ENCODE results near the gene MGRN1. TPM values are rescaled to one million over a fixed set of nuclear protein-coding genes. Genes with fewer than 3 reads are reported as not detected.

Gene MGRN1
- polyA plus RNA-seq, 3 donors = 3.7 to 48.2 (median 4.7) TPM

DNA sequence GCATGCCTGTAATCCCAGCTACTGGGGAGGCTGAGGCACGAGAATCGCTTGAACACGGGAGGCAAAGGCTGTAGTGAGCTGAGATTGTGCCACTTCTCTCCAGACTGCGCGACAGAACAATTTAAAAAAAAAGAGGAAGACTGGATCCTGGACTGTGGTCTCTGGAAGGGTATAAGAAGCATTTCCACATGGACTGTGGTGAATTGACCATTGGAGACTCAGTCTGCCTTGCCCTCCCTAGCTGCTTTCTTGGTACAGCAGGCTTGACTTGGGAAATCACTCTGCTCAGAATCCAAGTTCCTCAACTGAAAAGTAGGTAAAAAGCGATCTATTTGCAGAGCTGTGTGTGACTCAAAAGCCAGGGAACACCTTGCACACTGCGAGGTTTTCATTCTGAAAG, 1.0 kb upstream of the MGRN1 start:
- H3K4me2 ChIP-seq (replicated peaks; ENCODE audit: extremely low read depth, low read length, poor library complexity, severe bottlenecking) = peak overlapping the region; percentile 85
- H3K9ac ChIP-seq (ENCODE audit: insufficient read depth, low read length, poor library complexity, severe bottlenecking) = no peak overlapping the region
- Mint-ChIP-seq H3K9me3 (no peaks in the 10 kb centered on the region), H3K4me1 (peaks cover 44% of the 10 kb centered on the region), H3K27me3 (ENCODE audit: low read depth in 3 of 3) (no peaks in the 10 kb centered on the region), H3K36me3 (peaks cover 4 to 6% of the 10 kb centered on the region in 2 donors), H3K27ac (peak overlapping the region; percentile 95 to 100 (median 100)), H3K4me3 (peak overlapping the region; percentile 82 to 96)
- peaks cover 35 to 45% of the 10 kb centered on the region in 2 donors for H3K4me1 ChIP-seq (ENCODE audit: control insufficient read depth in 1 of 2, insufficient read depth in 2 of 2, low read length in 2 of 2)
- no peaks in the 10 kb centered on the region for H3K27me3 ChIP-seq (ENCODE audit: control insufficient read depth in 2 of 2, insufficient read depth in 2 of 2, low read length in 2 of 2)
- H3K4me3 ChIP-seq (replicated peaks in 1 of 3; ENCODE audit: low read depth in 2 of 3, low read length in 3 of 3) = peak overlapping the region in 1 of 3 experiments; percentile 96
- TF ChIP-seq, protein P1, sequence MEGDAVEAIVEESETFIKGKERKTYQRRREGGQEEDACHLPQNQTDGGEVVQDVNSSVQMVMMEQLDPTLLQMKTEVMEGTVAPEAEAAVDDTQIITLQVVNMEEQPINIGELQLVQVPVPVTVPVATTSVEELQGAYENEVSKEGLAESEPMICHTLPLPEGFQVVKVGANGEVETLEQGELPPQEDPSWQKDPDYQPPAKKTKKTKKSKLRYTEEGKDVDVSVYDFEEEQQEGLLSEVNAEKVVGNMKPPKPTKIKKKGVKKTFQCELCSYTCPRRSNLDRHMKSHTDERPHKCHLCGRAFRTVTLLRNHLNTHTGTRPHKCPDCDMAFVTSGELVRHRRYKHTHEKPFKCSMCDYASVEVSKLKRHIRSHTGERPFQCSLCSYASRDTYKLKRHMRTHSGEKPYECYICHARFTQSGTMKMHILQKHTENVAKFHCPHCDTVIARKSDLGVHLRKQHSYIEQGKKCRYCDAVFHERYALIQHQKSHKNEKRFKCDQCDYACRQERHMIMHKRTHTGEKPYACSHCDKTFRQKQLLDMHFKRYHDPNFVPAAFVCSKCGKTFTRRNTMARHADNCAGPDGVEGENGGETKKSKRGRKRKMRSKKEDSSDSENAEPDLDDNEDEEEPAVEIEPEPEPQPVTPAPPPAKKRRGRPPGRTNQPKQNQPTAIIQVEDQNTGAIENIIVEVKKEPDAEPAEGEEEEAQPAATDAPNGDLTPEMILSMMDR (IDR thresholded peaks at IDR 0.05) = no peak
- peaks cover 27% of the 10 kb centered on the region for H4K20me1 ChIP-seq (ENCODE audit: insufficient read depth, low read length)
- peaks cover 0 to 8% of the 10 kb centered on the region in 2 donors for H3K36me3 ChIP-seq (replicated peaks in 1 of 2; ENCODE audit: control insufficient read depth in 1 of 2, insufficient read depth in 2 of 2, low read length in 2 of 2)
- H2AFZ ChIP-seq (ENCODE audit: insufficient read depth, low read depth, low read length, poor library complexity, severe bottlenecking) = no peak overlapping the region
- peak overlapping the region; percentile 23 to 98 for H3K27ac ChIP-seq (ENCODE audit: low read depth in 1 of 2, low read length in 2 of 2)
- peak; percentile 51 to 59 (median 57) for DNase-seq
- intact Hi-C loops (cut with micrococcal nuclease) = loop anchor here in 1 of 2 donors (5.0 to 10.0 kb wide), 2 partner anchors 59 to 149 kb away; partner anchors contain the start of genes HMOX2 and NMRAL1
- peaks cover 40% of the 10 kb centered on the region for H3K79me2 ChIP-seq (ENCODE audit: insufficient read depth, low read length)
- 51% methylated on average over 6 of the region's 7 CpGs for WGBS (ENCODE audit: insufficient coverage)
- no peaks in the 10 kb centered on the region for H3K9me3 ChIP-seq (replicated peaks in 1 of 2; ENCODE audit: control insufficient read depth in 1 of 2, insufficient read depth in 1 of 2, low read length in 2 of 2)

DNA sequence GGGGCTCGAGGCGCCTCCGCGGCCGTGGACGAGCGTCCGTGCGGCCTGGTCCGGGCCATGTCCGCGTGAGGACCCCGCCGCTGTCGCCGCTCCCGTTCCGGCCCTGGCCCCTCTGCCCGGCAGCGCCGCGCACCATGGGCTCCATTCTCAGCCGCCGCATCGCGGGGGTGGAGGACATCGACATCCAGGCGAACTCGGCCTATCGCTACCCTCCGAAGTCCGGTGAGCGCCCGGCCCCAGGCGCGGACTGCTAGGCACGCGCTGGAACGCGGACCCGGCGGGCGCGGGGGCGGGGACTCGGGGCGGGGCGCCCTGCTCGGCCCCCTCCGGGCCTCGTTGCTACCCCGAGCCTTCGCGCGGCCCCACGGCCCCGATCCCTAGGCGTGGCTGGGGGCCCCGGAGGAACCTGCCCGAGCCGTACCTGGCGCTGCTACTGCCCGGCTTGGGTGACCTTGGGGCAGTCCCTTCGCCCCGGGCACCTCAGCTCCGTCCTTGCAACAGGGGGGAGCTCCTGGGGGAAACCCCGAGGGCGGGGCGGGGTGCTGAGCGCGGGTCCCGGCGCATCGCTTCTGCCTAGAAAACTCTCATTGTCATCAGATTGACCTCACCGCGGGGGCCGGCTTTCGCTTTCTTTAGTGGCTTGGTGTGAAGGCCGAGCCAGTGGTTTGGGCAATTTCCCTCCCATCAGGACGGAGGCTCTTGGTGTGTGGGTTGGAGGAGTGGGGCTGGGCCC, 367 bp downstream of the MGRN1 start:
- Mint-ChIP-seq H3K27me3 (ENCODE audit: low read depth in 3 of 3) (no peaks in the 10 kb centered on the region), H3K36me3 (peaks cover 4 to 16% of the 10 kb centered on the region in 2 donors), H3K27ac (peak overlapping the region; percentile 99 to 100 (median 100)), H3K4me3 (peak overlapping the region; percentile 100), H3K9me3 (no peaks in the 10 kb centered on the region), H3K4me1 (peaks cover 51% of the 10 kb centered on the region)
- Histone ChIP-seq H3K79me2 (ENCODE audit: insufficient read depth, low read length) (peaks cover 54% of the 10 kb centered on the region), H3K9me3 (replicated peaks in 1 of 2; ENCODE audit: control insufficient read depth in 1 of 2, insufficient read depth in 1 of 2, low read length in 2 of 2) (no peaks in the 10 kb centered on the region), H3K4me1 (ENCODE audit: control insufficient read depth in 1 of 2, insufficient read depth in 2 of 2, low read length in 2 of 2) (peaks cover 38 to 51% of the 10 kb centered on the region in 2 donors), H2AFZ (ENCODE audit: insufficient read depth, low read depth, low read length, poor library complexity, severe bottlenecking) (peak overlapping the region; percentile 65), H3K27me3 (ENCODE audit: control insufficient read depth in 2 of 2, insufficient read depth in 2 of 2, low read length in 2 of 2) (no peaks in the 10 kb centered on the region), H3K27ac (ENCODE audit: low read depth in 1 of 2, low read length in 2 of 2) (peak overlapping the region; percentile 94 to 98), H3K36me3 (replicated peaks in 1 of 2; ENCODE audit: control insufficient read depth in 1 of 2, insufficient read depth in 2 of 2, low read length in 2 of 2) (peaks cover 0 to 8% of the 10 kb centered on the region in 2 donors), H3K4me3 (replicated peaks in 1 of 3; ENCODE audit: low read depth in 2 of 3, low read length in 3 of 3) (peak overlapping the region; percentile 61 to 96 (median 87)), H4K20me1 (ENCODE audit: insufficient read depth, low read length) (peaks cover 41% of the 10 kb centered on the region), H3K4me2 (replicated peaks; ENCODE audit: extremely low read depth, low read length, poor library complexity, severe bottlenecking) (peak overlapping the region; percentile 85), H3K9ac (ENCODE audit: insufficient read depth, low read length, poor library complexity, severe bottlenecking) (peak overlapping the region; percentile 100)
- DNase-seq = peak; percentile 78 to 92 (median 84)
- intact Hi-C loops (cut with micrococcal nuclease) = loop anchor here (1.0 to 10.0 kb wide), 5 partner anchors 9 to 150 kb away; partner anchors contain the start of genes HMOX2 (in 1 of the 2), NMRAL1 (in 1 of the 2) and NUDT16L1 (in 1 of the 2)
- under 1% methylated on average over 72 of the region's 80 CpGs for WGBS (ENCODE audit: insufficient coverage)
- TF ChIP-seq, protein P1 (IDR thresholded peaks at IDR 0.05) = no peak

Data from CD14-positive monocyte (primary cell).